Purkinje cell (primary cell): ENCODE results near the gene NUDT3. TPM values are rescaled to one million over a fixed set of nuclear protein-coding genes. Genes with fewer than 3 reads are reported as not detected.

ENCODE experiments used
- polyA plus RNA-seq: library from polyadenylated mRNA; unstranded; fragments of >200 nt; fragmentation: Nextera tagmentation; gene quantifications from 2 replicates; pipeline ENCODE4 v1.2.1, GENCODE V29; 2014

NUDT3 gene
- 11.4 and 11.5 TPM in 2 replicates for polyA plus RNA-seq

DNA sequence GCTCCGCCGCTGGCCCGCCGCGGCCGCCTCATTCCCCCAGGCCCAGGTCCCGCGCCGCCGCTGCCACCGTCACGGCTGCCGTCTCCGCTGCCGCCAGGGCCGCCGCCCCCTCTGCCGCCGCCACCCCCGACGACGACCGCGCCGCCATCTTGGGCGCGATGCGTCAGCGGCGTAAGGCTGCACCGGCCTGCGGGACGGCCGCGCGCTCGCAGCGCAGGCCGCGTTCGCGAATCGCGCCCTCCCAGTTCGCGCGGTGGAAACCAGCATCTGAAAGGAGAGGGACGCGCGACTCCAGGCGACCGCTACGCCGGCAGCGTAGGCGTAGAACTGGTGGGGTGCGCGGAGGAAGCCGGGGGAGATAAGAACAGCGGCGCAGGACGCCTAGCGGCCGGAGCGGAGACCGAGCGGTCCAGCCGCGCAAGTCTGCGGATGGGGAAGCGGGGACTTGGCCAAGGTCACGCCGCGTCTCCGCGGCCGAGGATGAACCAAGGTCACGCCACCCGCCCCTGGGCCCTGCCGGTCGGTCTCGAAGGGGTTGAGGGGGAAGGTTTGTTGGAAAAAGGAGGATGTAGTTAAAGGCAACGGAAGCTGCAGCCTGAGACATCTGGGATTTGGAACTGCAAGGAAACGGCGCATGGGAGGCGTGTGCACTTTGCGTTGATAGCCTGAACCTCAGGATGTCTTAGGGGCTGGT, at the start of gene NUDT3:
NUDT3 (minus strand) TSS at position 173 of the 694 bp plus-strand sequence. CDS start 307 bp downstream, outside the sequence.

DNA sequence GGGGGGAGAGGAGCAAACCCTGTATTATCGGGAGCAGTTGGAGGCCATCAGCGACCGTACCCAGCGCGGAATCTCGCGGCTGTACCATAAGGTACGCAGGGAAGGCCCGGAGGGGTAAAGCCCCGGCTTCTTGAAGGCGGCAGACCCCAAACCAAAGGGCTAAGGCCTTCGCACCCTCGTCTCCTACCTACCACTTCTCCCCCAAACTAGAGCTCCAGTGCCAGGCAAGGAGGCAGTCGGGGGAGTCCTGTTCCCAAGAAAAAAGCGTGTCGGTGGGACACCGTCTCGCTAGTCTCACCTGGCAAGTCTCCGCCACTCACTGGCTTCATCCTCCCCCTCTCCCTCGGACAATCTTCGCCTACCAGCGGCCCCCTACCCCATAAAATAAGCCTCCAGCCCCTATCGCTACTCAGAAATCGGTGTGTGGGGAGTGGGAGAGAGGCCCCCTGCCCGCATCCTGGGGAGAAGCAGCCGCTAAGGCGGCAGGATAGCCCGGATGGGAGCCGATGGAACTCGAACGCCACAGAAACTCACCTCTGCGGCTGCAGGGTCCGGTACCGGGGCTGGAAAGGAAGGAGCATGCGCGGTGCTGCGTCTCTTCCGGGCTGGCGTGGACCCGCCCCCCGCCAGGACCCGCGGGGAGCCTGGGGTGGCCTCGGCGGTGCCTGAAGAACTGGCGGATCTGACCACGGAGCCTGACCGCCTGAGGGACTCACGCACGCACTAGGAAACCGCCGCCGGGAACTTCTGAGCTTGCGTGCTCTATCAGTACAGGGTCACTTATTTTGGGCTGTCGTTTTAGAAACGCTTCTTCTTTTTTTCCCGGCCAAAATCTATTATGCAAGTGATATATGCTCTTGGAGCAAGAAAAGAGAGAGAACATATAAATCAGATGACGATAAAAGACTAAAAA, 33.3 kb upstream of the NUDT3 start, which contains the start of gene RPS10:
RPS10 (minus strand) TSS at position 572 of the 913 bp plus-strand sequence. CDS start 848 bp downstream, outside the sequence.

DNA sequence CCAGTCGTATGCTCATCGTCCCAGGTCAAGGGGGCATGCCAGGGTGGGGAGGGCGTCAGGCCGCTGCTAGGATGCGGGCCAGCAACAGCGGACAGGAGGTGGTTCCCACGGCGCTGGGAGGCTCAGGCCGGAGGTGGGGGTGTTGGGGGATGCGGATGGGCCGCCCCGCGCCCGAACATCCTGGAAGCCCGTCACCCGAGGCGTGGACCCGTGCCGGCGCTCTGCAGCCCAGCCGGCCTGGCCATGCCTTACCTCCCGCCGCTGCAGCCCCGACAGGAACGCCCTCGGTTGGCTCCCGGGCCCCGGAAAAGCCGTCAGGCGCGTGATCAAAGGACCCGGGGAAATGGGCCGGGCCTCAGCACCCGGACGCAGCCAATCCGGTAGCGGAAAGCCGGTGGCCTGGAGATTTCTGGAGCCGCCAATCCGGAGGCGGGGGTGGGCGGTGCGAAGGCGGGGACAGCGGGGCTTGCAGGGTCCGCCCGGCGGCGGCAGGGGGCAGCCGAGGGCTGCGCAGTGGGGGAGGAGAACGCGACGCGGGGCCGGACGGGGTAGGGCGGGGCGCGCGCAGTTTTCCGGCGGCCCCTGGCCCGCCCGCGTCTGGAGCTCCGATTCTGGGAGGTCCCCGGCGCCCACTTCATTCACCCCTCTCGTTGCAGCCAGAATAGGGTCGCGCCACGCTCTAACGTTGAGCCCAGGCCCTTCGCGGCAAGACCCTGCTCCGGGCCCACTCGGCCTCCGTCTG, 143.6 kb downstream of the NUDT3 start, which contains the start of gene SMIM29:
SMIM29 (minus strand) TSS at position 280 of the 742 bp plus-strand sequence. CDS start 1,215 bp downstream, outside the sequence.

DNA sequence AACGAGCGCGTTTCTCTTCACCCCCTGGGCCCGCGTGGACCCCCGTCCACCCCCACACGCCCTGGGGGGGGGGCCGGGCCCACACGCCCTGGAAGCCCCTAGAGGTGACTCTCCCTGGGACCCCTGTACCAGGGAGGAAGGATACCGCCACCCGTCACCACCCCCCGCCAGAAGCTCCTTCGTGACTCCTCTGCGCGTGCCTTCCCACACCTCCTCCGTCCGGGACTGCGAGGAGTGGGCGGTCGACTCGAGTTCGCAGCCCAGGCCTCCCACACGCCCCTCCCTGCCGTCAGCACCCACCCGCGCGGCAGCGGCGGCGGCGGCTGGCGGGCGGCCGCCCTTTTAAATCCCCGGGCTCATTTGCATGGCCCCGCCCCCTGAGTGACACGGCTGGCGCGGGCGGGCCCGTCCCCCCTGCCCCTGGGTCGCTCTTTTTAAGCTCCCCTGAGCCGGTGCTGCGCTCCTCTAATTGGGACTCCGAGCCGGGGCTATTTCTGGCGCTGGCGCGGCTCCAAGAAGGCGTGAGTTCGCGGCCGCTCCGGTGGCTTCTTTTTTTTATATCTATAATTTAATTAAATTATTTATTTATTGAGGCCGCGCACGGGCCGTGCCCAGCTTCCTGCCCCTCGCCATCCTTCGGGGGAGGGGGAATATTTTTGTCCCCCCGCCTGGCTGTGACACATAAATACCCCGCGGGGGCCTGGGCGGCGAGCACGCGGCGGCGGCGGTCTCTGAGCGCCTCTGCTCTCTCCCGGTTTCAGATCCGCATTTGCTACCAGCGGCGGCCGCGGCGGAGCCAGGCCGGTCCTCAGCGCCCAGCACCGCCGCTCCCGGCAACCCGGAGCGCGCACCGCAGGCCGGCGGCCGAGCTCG, 155.8 kb downstream of the NUDT3 start, which contains the start of gene HMGA1:
HMGA1 (plus strand) TSS at position 431 of the 873 bp plus-strand sequence. CDS start 3,908 bp downstream, outside the sequence.

Other genes starting within 250 kb of the NUDT3 start
- gene GRM4, start 246.6 kb downstream of the NUDT3 start, polyA plus RNA-seq: 2.1 and 5.2 TPM in 2 replicates
- 4.3 and 6.2 TPM in 2 replicates for gene HMGA1, start 155.8 kb downstream of the NUDT3 start, polyA plus RNA-seq
- gene SMIM29, start 143.7 kb downstream of the NUDT3 start, polyA plus RNA-seq: 75.8 and 123 TPM in 2 replicates
- gene RPS10, start 33.4 kb upstream of the NUDT3 start, polyA plus RNA-seq: 424 and 510 TPM in 2 replicates
- gene PACSIN1, start 73.4 kb upstream of the NUDT3 start, polyA plus RNA-seq: 4.6 and 7.9 TPM in 2 replicates
- gene SPDEF, start 163.7 kb upstream of the NUDT3 start, polyA plus RNA-seq: not detected in 2 replicates